H1 (cell line): ENCODE measurements around the gene OR12D3.

Source experiments
- CBX8 ChIP-seq: fragments of 300-800, 300-1000 bp; sonication (generic); IDR thresholded peaks from 2 replicates; pipeline ENCODE4 v1.7.1; 2016; ENCODE audit warnings: low read depth, low read length, borderline replicate concordance
- CHD1 ChIP-seq: IDR thresholded peaks from 2 replicates; pipeline ENCODE4 v1.6.1; 2012; ENCODE audit warnings: low read depth, low read length, improper control_type of control experiment
- CREB1 ChIP-seq: IDR thresholded peaks from 2 replicates; pipeline ENCODE4 v1.6.1; 2012; ENCODE audit warnings: inconsistent platforms
- CTCF ChIP-seq, 3 experiments: IDR thresholded peaks; 1 replicate in 2 of 3; 2 replicates in 1 of 3; pipeline versions ENCODE4 v1.5.1 to v1.6.1; 2011; ENCODE audit warnings: low read length in 3 of 3, mild to moderate bottlenecking in 3 of 3, inconsistent platforms in 2 of 3, low read depth in 1 of 3, moderate library complexity in 1 of 3; ENCODE audit not compliant: insufficient read depth in 1 of 3; ENCODE audit errors: control extremely low read depth in 1 of 3
- EZH2 ChIP-seq: fragments of 200-600 bp; sonication (generic); IDR thresholded peaks from 2 replicates; pipeline ENCODE4 v1.7.1; 2012; ENCODE audit warnings: low read depth, mild to moderate bottlenecking, moderate library complexity, low read length, inconsistent platforms; ENCODE audit not compliant: severe bottlenecking
- FOSL1 ChIP-seq: IDR thresholded peaks from 2 replicates; pipeline ENCODE4 v1.6.1; 2011; ENCODE audit warnings: mild to moderate bottlenecking, low read depth, low read length, moderate library complexity; ENCODE audit not compliant: insufficient read depth
- JUN ChIP-seq: IDR thresholded peaks from 2 replicates; pipeline ENCODE4 v1.6.1; 2011; ENCODE audit warnings: low read depth, mild to moderate bottlenecking, improper control_type of control experiment, low read length
- POLR2A ChIP-seq, 2 experiments: IDR thresholded peaks; 1 replicate in 1 of 2; 2 replicates in 1 of 2; pipeline ENCODE4 v1.6.1; 2011; ENCODE audit warnings: low read depth in 2 of 2, low read length in 2 of 2, mild to moderate bottlenecking in 2 of 2; ENCODE audit errors: control extremely low read depth in 1 of 2
- SAP30 ChIP-seq: fragments of 300-600 bp; sonication (generic); IDR thresholded peaks from 2 replicates; pipeline ENCODE4 v1.7.1; 2012; ENCODE audit warnings: low read length, moderate library complexity, mild to moderate bottlenecking, inconsistent platforms; ENCODE audit not compliant: insufficient read depth, insufficient replicate concordance
- TAF1 ChIP-seq: IDR thresholded peaks from 2 replicates; pipeline ENCODE4 v1.6.1; 2011; ENCODE audit warnings: mild to moderate bottlenecking, low read depth, low read length
- TAF7 ChIP-seq: optimal IDR thresholded peaks from 2 replicates; pipeline ENCODE3; 2011; ENCODE audit warnings: low read depth, mild to moderate bottlenecking, inconsistent platforms, low read length, moderate library complexity, borderline replicate concordance

- TF ChIP-seq TAF7 = no peak
- no peak for TF ChIP-seq TAF1
- TF ChIP-seq CTCF (IDR thresholded peaks at IDR 0.05; ENCODE audit: control extremely low read depth in 1 of 3, insufficient read depth in 1 of 3, low read depth in 1 of 3, low read length in 3 of 3) = no peak
- TF ChIP-seq SAP30 = no peak
- TF ChIP-seq EZH2 = no peak
- TF ChIP-seq CHD1 = no peak
- no peak for TF ChIP-seq CBX8
- TF ChIP-seq JUN = no peak
- TF ChIP-seq CREB1 = no peak
- no peak for TF ChIP-seq POLR2A (IDR thresholded peaks at IDR 0.05; ENCODE audit: control extremely low read depth in 1 of 2, low read depth in 2 of 2, low read length in 2 of 2)
- no peak for TF ChIP-seq FOSL1
Measured at GRCh38 chr6:29395331-29395730, 20.2 kb upstream of the OR12D3 start, which contains the start of gene OR12D2.
